Endothelial cell (in vitro differentiated cells): Measurements from ENCODE around the gene TOM1L2. TPM values are rescaled to one million over a fixed set of nuclear protein-coding genes. Genes with fewer than 3 reads are reported as not detected.

Experiments used
- DNase-seq: peaks from one replicate; pipeline ENCODE4 v3.0.0; 2021; ENCODE audit warnings: low spot score
- H3K27ac Mint-ChIP-seq: one replicate; pipeline ENCODE4 v1.8.0; 2021; ENCODE audit warnings: mixed read lengths, inconsistent platforms; ENCODE audit not compliant: unreplicated experiment
- H3K27me3 Mint-ChIP-seq: one replicate; pipeline ENCODE4 v1.8.0; 2021; ENCODE audit warnings: mild to moderate bottlenecking, moderate library complexity, mixed read lengths, inconsistent platforms; ENCODE audit not compliant: unreplicated experiment
- H3K36me3 Mint-ChIP-seq: one replicate; pipeline ENCODE4 v1.8.0; 2021; ENCODE audit warnings: mild to moderate bottlenecking, low read depth, mixed read lengths, inconsistent platforms; ENCODE audit not compliant: unreplicated experiment
- H3K4me1 Mint-ChIP-seq: one replicate; pipeline ENCODE4 v1.8.0; 2021; ENCODE audit warnings: mild to moderate bottlenecking, mixed read lengths, inconsistent platforms; ENCODE audit not compliant: unreplicated experiment
- H3K4me3 Mint-ChIP-seq: one replicate; pipeline ENCODE4 v1.8.0; 2021; ENCODE audit warnings: mild to moderate bottlenecking, mixed read lengths, inconsistent platforms; ENCODE audit not compliant: unreplicated experiment
- H3K9me3 Mint-ChIP-seq: one replicate; pipeline ENCODE4 v1.8.0; 2021; ENCODE audit warnings: mixed read lengths, inconsistent platforms; ENCODE audit not compliant: unreplicated experiment
- CTCF ChIP-seq: fragments of 200-600 bp; sonication (generic); IDR thresholded peaks from one replicate; pipeline ENCODE4 v1.5.0; 2021; ENCODE audit warnings: antibody characterized with exemption; ENCODE audit not compliant: unreplicated experiment
- total RNA-seq: library from RNA; stranded (reverse); fragmentation: NEBNext Ultra II Directional; extraction: Animal tissue kit (Norgen Biotek cat#: 25700); gene quantifications from one replicate; pipeline ENCODE4 v1.2.1, GENCODE V29; 2021; ENCODE audit not compliant: unreplicated experiment

TOM1L2 gene
- total RNA-seq, 1 donor from 2014 or later, result 26.9 TPM

GRCh38 chr17:17800504-17801021, 171.6 kb downstream of the TOM1L2 start:
- DNase-seq, result no peak
- Mint-ChIP-seq H3K4me3 (peak overlapping the region; percentile 56), H3K4me1 (no peaks in the 10 kb centered on the region), H3K27ac (no peak overlapping the region), H3K27me3 (peaks cover 13% of the 10 kb centered on the region), H3K9me3 (no peaks in the 10 kb centered on the region), H3K36me3 (peaks cover 30% of the 10 kb centered on the region)
- no peak for TF ChIP-seq CTCF

- Mint-ChIP-seq H3K4me3 (no peak overlapping the region), H3K9me3 (no peaks in the 10 kb centered on the region)
Observed at GRCh38 chr17:17798573-17799255, 173.5 kb downstream of the TOM1L2 start.

GRCh38 chr17:17798010-17798556, 174.1 kb downstream of the TOM1L2 start:
- no peak for DNase-seq
- Mint-ChIP-seq H3K27ac (no peak overlapping the region), H3K4me1 (no peaks in the 10 kb centered on the region), H3K9me3 (no peaks in the 10 kb centered on the region), H3K27me3 (peaks cover 14% of the 10 kb centered on the region), H3K4me3 (no peak overlapping the region), H3K36me3 (peaks cover 27% of the 10 kb centered on the region)
- TF ChIP-seq CTCF, result no peak

More at GRCh38 chr17:17798573-17799255, 173.5 kb downstream of the TOM1L2 start:
- no peak for DNase-seq
- Mint-ChIP-seq H3K36me3 (peaks cover 26% of the 10 kb centered on the region), H3K4me1 (no peaks in the 10 kb centered on the region), H3K27me3 (peaks cover 12% of the 10 kb centered on the region), H3K27ac (no peak overlapping the region)
- no peak for TF ChIP-seq CTCF

GRCh38 chr17:17797119-17797809, 174.9 kb downstream of the TOM1L2 start:
- no peaks in the 10 kb centered on the region for H3K9me3 Mint-ChIP-seq
- no peak for DNase-seq
- H3K4me3 Mint-ChIP-seq, result no peak overlapping the region
- peaks cover under 1% of the 10 kb centered on the region for H3K4me1 Mint-ChIP-seq
- peaks cover 14% of the 10 kb centered on the region for H3K27me3 Mint-ChIP-seq
- H3K36me3 Mint-ChIP-seq, result peaks cover 27% of the 10 kb centered on the region
- no peak for TF ChIP-seq CTCF
- H3K27ac Mint-ChIP-seq, result no peak overlapping the region

GRCh38 chr17:17796787-17797061, 175.5 kb downstream of the TOM1L2 start:
- no peak overlapping the region for H3K27ac Mint-ChIP-seq
- DNase-seq, result no peak
- peaks cover 23% of the 10 kb centered on the region for H3K36me3 Mint-ChIP-seq
- peaks cover 5% of the 10 kb centered on the region for H3K4me1 Mint-ChIP-seq
- no peaks in the 10 kb centered on the region for H3K9me3 Mint-ChIP-seq
- peaks cover 14% of the 10 kb centered on the region for H3K27me3 Mint-ChIP-seq
- no peak for TF ChIP-seq CTCF
- H3K4me3 Mint-ChIP-seq, result no peak overlapping the region
